ENCODE data around the gene SRRM1. TPM values are rescaled to one million over a fixed set of nuclear protein-coding genes. Genes with fewer than 3 reads are reported as not detected.

Gene SRRM1
- total RNA-seq, 4 donors from 2014 or later: 28.5 to 59.8 (median 40.2) TPM

GRCh38 chr1:24656046-24656445 lies 12.9 kb downstream of the SRRM1 start:
- in situ Hi-C loops (cut with MboI; ENCODE audit: low sequenced_read_pairs in 4 of 4) (loop anchor here in 2 of 4 donors (10.0 to 25.0 kb wide), 2 partner anchors 556 to 569 kb away; no protein-coding TSS in a partner anchor), intact Hi-C loops (cut with DNase I; ENCODE audit: low total_unique reads) (no loop called here)
- Histone ChIP-seq H3K27ac (no peak overlapping the region), H3K9me3 (no peaks in the 10 kb centered on the region), H3K36me3 (peaks cover 2 to 94% of the 10 kb centered on the region in 2 donors), H3K4me3 (no peak overlapping the region), H3K4me1 (peaks cover 0 to 4% of the 10 kb centered on the region in 2 donors), H3K27me3 (no peaks in the 10 kb centered on the region)
- TF ChIP-seq POLR2A (IDR thresholded peaks at IDR 0.05): no peak
- TF ChIP-seq, protein P1, sequence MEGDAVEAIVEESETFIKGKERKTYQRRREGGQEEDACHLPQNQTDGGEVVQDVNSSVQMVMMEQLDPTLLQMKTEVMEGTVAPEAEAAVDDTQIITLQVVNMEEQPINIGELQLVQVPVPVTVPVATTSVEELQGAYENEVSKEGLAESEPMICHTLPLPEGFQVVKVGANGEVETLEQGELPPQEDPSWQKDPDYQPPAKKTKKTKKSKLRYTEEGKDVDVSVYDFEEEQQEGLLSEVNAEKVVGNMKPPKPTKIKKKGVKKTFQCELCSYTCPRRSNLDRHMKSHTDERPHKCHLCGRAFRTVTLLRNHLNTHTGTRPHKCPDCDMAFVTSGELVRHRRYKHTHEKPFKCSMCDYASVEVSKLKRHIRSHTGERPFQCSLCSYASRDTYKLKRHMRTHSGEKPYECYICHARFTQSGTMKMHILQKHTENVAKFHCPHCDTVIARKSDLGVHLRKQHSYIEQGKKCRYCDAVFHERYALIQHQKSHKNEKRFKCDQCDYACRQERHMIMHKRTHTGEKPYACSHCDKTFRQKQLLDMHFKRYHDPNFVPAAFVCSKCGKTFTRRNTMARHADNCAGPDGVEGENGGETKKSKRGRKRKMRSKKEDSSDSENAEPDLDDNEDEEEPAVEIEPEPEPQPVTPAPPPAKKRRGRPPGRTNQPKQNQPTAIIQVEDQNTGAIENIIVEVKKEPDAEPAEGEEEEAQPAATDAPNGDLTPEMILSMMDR (IDR thresholded peaks at IDR 0.05 in 4 of 5, conservative IDR thresholded peaks at IDR 0.05 in 1 of 5): no peak
- DNase-seq (no peak), ATAC-seq (no peak)

- no peak overlapping the region for H3K27ac ChIP-seq
- DNase-seq (no peak), ATAC-seq (no peak)
- peaks cover 8 to 94% of the 10 kb centered on the region in 2 donors for H3K36me3 ChIP-seq
- TF ChIP-seq, protein P1 (IDR thresholded peaks at IDR 0.05 in 4 of 5, conservative IDR thresholded peaks at IDR 0.05 in 1 of 5): no peak
- no peak for TF ChIP-seq POLR2A (IDR thresholded peaks at IDR 0.05)
- intact Hi-C loops (cut with DNase I; ENCODE audit: low total_unique reads): no loop called here
- in situ Hi-C loops (cut with MboI; ENCODE audit: low sequenced_read_pairs in 4 of 4): loop anchor here in 2 of 4 donors (10.0 to 25.0 kb wide), 2 partner anchors 555 to 567 kb away; no protein-coding TSS in a partner anchor
- peaks cover 0 to 4% of the 10 kb centered on the region in 2 donors for H3K4me1 ChIP-seq
- H3K4me3 ChIP-seq: no peak overlapping the region
- no peaks in the 10 kb centered on the region for H3K27me3 ChIP-seq
- H3K9me3 ChIP-seq: no peaks in the 10 kb centered on the region
Observed at GRCh38 chr1:24657781-24658180, 14.7 kb downstream of the SRRM1 start.

- no peaks in the 10 kb centered on the region for H3K27me3 ChIP-seq
- H3K4me3 ChIP-seq: no peak overlapping the region
- no peaks in the 10 kb centered on the region for H3K9me3 ChIP-seq
- TF ChIP-seq POLR2A (IDR thresholded peaks at IDR 0.05): no peak
- TF ChIP-seq, protein P1 (IDR thresholded peaks at IDR 0.05 in 4 of 5, conservative IDR thresholded peaks at IDR 0.05 in 1 of 5): no peak
- ATAC-seq: peak in 1 of 2 donors; percentile 91
- H3K4me1 ChIP-seq: peaks cover 0 to 4% of the 10 kb centered on the region in 2 donors
- no peak for DNase-seq
- intact Hi-C loops (cut with DNase I; ENCODE audit: low total_unique reads) (no loop called here), in situ Hi-C loops (cut with MboI; ENCODE audit: low sequenced_read_pairs in 4 of 4) (loop anchor here in 2 of 4 donors (10.0 to 25.0 kb wide), 2 partner anchors 553 to 565 kb away; no protein-coding TSS in a partner anchor)
- peaks cover 13 to 93% of the 10 kb centered on the region in 2 donors for H3K36me3 ChIP-seq
- H3K27ac ChIP-seq: peak overlapping the region in 3 of 4 donors; percentile 19 to 58 (median 28)
Observed at GRCh38 chr1:24659166-24659904, 16.2 kb downstream of the SRRM1 start.

DNA sequence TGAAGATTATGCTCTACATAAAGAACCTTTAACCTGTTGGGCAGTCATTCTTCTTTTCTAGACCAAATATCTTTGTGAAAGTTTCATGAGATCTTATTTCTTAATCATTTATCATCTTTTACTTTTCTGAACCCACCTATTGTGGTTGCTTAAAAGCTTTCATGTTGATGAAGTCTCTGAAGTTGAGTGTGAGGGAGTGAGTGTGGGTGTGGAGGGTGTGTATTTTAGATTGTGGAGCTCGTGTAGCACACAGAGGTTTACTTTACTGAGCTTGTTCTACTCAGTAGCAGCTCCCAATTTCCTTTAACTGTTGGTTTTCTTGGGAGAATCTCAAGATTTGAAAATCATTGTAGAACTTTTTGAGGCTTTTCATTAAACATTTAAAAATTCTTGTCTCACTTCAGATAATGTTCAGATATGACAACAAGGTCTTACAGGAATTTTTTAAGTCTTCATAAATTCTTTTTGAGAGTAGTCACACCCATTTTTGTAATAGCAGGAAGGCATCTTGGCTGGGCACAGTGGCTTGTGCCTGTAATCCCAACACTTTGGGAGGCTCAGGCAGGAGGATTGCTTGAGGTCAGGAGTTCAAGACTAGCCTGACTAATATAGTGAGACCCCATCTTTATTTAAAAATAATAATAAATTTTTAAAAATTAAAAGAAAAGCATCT lies 17.0 kb downstream of the SRRM1 start:
- Histone ChIP-seq H3K27me3 (no peaks in the 10 kb centered on the region), H3K27ac (peak overlapping the region in 3 of 4 donors; percentile 19 to 35 (median 28)), H3K4me1 (peaks cover 0 to 4% of the 10 kb centered on the region in 2 donors), H3K9me3 (no peaks in the 10 kb centered on the region), H3K36me3 (peaks cover 13 to 93% of the 10 kb centered on the region in 2 donors), H3K4me3 (no peak overlapping the region)
- in situ Hi-C loops (cut with MboI; ENCODE audit: low sequenced_read_pairs in 4 of 4): loop anchor here in 2 of 4 donors (10.0 to 25.0 kb wide), 2 partner anchors 552 to 565 kb away; no protein-coding TSS in a partner anchor
- intact Hi-C loops (cut with DNase I; ENCODE audit: low total_unique reads): no loop called here
- TF ChIP-seq, protein P1 (IDR thresholded peaks at IDR 0.05 in 4 of 5, conservative IDR thresholded peaks at IDR 0.05 in 1 of 5): no peak
- TF ChIP-seq POLR2A (IDR thresholded peaks at IDR 0.05): no peak
- ATAC-seq (no peak), DNase-seq (no peak)
